ENCODE results near the gene LTN1. TPM values are rescaled to one million over a fixed set of nuclear protein-coding genes. Genes with fewer than 3 reads are reported as not detected.

LTN1 gene
- total RNA-seq, 2 donors from 2014 or later, result 15.2 to 20.0 TPM

GRCh38 chr21:29007810-29008209 lies 15.1 kb upstream of the LTN1 start:
- H3K9me3 ChIP-seq, result no peaks in the 10 kb centered on the region
- intact Hi-C loops (cut with DNase I), result no loop called here
- H3K4me3 ChIP-seq, result no peak overlapping the region
- H3K27ac ChIP-seq, result no peak overlapping the region
- peaks cover 7% of the 10 kb centered on the region for H3K4me1 ChIP-seq
- ATAC-seq, result no peak
- no peak for DNase-seq
- TF ChIP-seq, protein P1, sequence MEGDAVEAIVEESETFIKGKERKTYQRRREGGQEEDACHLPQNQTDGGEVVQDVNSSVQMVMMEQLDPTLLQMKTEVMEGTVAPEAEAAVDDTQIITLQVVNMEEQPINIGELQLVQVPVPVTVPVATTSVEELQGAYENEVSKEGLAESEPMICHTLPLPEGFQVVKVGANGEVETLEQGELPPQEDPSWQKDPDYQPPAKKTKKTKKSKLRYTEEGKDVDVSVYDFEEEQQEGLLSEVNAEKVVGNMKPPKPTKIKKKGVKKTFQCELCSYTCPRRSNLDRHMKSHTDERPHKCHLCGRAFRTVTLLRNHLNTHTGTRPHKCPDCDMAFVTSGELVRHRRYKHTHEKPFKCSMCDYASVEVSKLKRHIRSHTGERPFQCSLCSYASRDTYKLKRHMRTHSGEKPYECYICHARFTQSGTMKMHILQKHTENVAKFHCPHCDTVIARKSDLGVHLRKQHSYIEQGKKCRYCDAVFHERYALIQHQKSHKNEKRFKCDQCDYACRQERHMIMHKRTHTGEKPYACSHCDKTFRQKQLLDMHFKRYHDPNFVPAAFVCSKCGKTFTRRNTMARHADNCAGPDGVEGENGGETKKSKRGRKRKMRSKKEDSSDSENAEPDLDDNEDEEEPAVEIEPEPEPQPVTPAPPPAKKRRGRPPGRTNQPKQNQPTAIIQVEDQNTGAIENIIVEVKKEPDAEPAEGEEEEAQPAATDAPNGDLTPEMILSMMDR (IDR thresholded peaks at IDR 0.05), result no peak
- no peak for TF ChIP-seq POLR2A (IDR thresholded peaks at IDR 0.05)
- H3K36me3 ChIP-seq (replicated peaks in 1 of 2; ENCODE audit: insufficient read depth in 1 of 2, low read depth in 2 of 2), result peaks cover 0 to 6% of the 10 kb centered on the region in 2 donors
- WGBS, 2 donors, result 68 to 80% methylated on average over 3 of the region's 3 CpGs
- no peaks in the 10 kb centered on the region for H3K27me3 ChIP-seq

- Histone ChIP-seq H3K9me3 (no peaks in the 10 kb centered on the region), H3K36me3 (replicated peaks in 1 of 2; ENCODE audit: insufficient read depth in 1 of 2, low read depth in 2 of 2) (peaks cover 0 to 6% of the 10 kb centered on the region in 2 donors), H3K4me1 (peaks cover 7% of the 10 kb centered on the region), H3K27me3 (no peaks in the 10 kb centered on the region), H3K4me3 (no peak overlapping the region), H3K27ac (no peak overlapping the region)
- DNase-seq, result no peak
- intact Hi-C loops (cut with DNase I), result no loop called here
- ATAC-seq, result no peak
- TF ChIP-seq, protein P1 (IDR thresholded peaks at IDR 0.05), result no peak
- TF ChIP-seq POLR2A (IDR thresholded peaks at IDR 0.05), result no peak
- WGBS, 2 donors, result 82 to 90% methylated on average over 3 of the region's 3 CpGs
Observed at GRCh38 chr21:29007135-29007534, 14.5 kb upstream of the LTN1 start.

DNA sequence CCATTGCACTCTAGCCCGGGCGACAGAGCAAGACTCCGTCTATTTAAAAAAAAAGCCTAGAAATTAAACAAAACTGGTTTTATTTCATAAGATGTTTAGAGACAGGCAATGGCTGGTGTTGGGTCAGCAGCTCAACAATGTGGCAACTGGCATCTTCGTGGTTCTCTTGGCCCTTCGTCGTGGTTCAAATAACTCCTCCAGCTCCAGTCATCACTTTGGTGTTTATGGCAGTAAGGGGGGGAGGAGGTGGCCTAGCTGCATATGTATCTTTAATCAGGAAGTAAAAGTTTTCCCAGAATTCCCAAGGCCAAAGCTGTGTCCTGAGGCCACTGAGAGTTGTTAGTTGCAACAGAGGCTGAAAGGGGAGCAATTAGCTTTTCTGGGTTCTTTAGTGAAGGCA lies 13.0 kb upstream of the LTN1 start:
- Histone ChIP-seq H3K4me3 (no peak overlapping the region), H3K27ac (no peak overlapping the region), H3K4me1 (peaks cover 7% of the 10 kb centered on the region), H3K27me3 (no peaks in the 10 kb centered on the region), H3K36me3 (replicated peaks in 1 of 2; ENCODE audit: insufficient read depth in 1 of 2, low read depth in 2 of 2) (peaks cover 0 to 6% of the 10 kb centered on the region in 2 donors), H3K9me3 (no peaks in the 10 kb centered on the region)
- DNase-seq (no peak), ATAC-seq (no peak)
- TF ChIP-seq, protein P1 (IDR thresholded peaks at IDR 0.05), result no peak
- TF ChIP-seq POLR2A (IDR thresholded peaks at IDR 0.05), result no peak
- intact Hi-C loops (cut with DNase I), result no loop called here
- WGBS, 2 donors, result 90 to 96% methylated on average over 6 of the region's 6 CpGs

GRCh38 chr21:29002442-29003144 lies 9.9 kb upstream of the LTN1 start:
- TF ChIP-seq, protein P1 (IDR thresholded peaks at IDR 0.05), result no peak
- TF ChIP-seq POLR2A (IDR thresholded peaks at IDR 0.05), result peak; percentile 89 to 99 (median 98)
- intact Hi-C loops (cut with DNase I), result no loop called here
- Histone ChIP-seq H3K9me3 (no peaks in the 10 kb centered on the region), H3K4me1 (peaks cover 7% of the 10 kb centered on the region), H3K36me3 (replicated peaks in 1 of 2; ENCODE audit: insufficient read depth in 1 of 2, low read depth in 2 of 2) (peaks cover 0 to under 1% of the 10 kb centered on the region in 2 donors), H3K27ac (peak overlapping the region; percentile 83 to 96 (median 90)), H3K4me3 (peak overlapping the region; percentile 17 to 33), H3K27me3 (no peaks in the 10 kb centered on the region)
- 1% methylated on average over 13 to 40 of the region's 41 CpGs for whole genome bisulfite sequencing, 2 donors
- DNase-seq (peak; percentile 94 to 96 (median 96)), ATAC-seq (peak; percentile 100)

- H3K4me3 ChIP-seq, result no peak overlapping the region
- H3K9me3 ChIP-seq, result no peaks in the 10 kb centered on the region
- peak overlapping the region; percentile 58 to 91 (median 86) for H3K27ac ChIP-seq
- H3K36me3 ChIP-seq (replicated peaks in 1 of 2; ENCODE audit: insufficient read depth in 1 of 2, low read depth in 2 of 2), result no peaks in the 10 kb centered on the region
- no peaks in the 10 kb centered on the region for H3K27me3 ChIP-seq
- WGBS, 2 donors, result 30 to 36% methylated on average over 4 of the region's 4 CpGs
- no peak for ATAC-seq
- intact Hi-C loops (cut with DNase I), result no loop called here
- DNase-seq, result no peak
- TF ChIP-seq, protein P1 (IDR thresholded peaks at IDR 0.05), result no peak
- no peak for TF ChIP-seq POLR2A (IDR thresholded peaks at IDR 0.05)
- H3K4me1 ChIP-seq, result peaks cover 16% of the 10 kb centered on the region
Observed at GRCh38 chr21:28993293-28993629, 584 bp upstream of the LTN1 start.

Data from body of pancreas (tissue), 4 donors.